Esophagus squamous epithelium (tissue), 5 donors: ENCODE measurements around the gene RBBP8NL. TPM values are rescaled to one million over a fixed set of nuclear protein-coding genes. Genes with fewer than 3 reads are reported as not detected.

Source experiments
- DNase-seq: peaks from one replicate; lab custom pipeline; 2025; lab: John Stamatoyannopoulos, UW
- H3K27ac ChIP-seq, 4 donors: fragments of 200-600 bp; sonication (generic); one replicate each; pipeline ENCODE4 v1.5.1; 2016 to 2019; ENCODE audit warnings: mild to moderate bottlenecking in 1 of 4
- H3K27me3 ChIP-seq, 4 donors: fragments of 200-600 bp; sonication (generic); 1 replicate in 3 of 4; 2 replicates in 1 of 4; pipeline versions ENCODE4 v1.5.1 to v1.6.0; 2017 to 2021; ENCODE audit warnings: antibody characterized with exemption in 1 of 4
- H3K36me3 ChIP-seq, 3 donors: fragments of 200-600 bp; sonication (generic); one replicate each; pipeline ENCODE4 v1.5.1; 2016 to 2019
- H3K4me1 ChIP-seq, 3 donors: fragments of 200-600 bp; sonication (generic); one replicate each; pipeline ENCODE4 v1.5.1; 2017 to 2019
- H3K4me3 ChIP-seq, 4 donors: fragments of 200-600 bp; sonication (generic); 1 replicate in 3 of 4; 2 replicates in 1 of 4; pipeline ENCODE4 v1.5.1; 2016 to 2019; ENCODE audit warnings: mild to moderate bottlenecking in 2 of 4, moderate library complexity in 1 of 4
- H3K9me3 ChIP-seq, 3 donors: fragments of 200-600 bp; sonication (generic); one replicate each; pipeline ENCODE4 v1.5.1; 2016 to 2019
- POLR2A ChIP-seq, 4 donors: fragments of 450-650 bp; IDR thresholded peaks; one replicate each; pipeline ENCODE4 v1.6.1; 2017; ENCODE audit warnings: antibody characterized with exemption in 4 of 4, mild to moderate bottlenecking in 4 of 4, moderate library complexity in 3 of 4
- WGBS, 2 donors: methylation state at CpG; one replicate each; pipeline ENCODE4 v1.1.5; 2018; 5-methylcytosine and 5-hydroxymethylcytosine counted together
- intact Hi-C: fragments of 100-400 bp; cut with DNase I; formaldehyde crosslinking; loops from one replicate; pipeline ENCODE4 v1.15.0; 2022
- total RNA-seq, 4 donors: library from RNA; depleted of rRNA; stranded (reverse); fragments of >200 nt; gene quantifications; one replicate each; pipeline ENCODE4 v1.1.0, GENCODE V29; 2016
- TF ChIP-seq, protein P1 (sequence below), 6 experiments: fragments of 450-650 bp in 4 of 6; fragments of 200-600 bp in 2 of 6; sonication (generic) in 2 of 6; IDR thresholded peaks; one replicate each; pipeline ENCODE4 v1.5.1; 2016 to 2019; ENCODE audit warnings: antibody characterized with exemption in 6 of 6, mild to moderate bottlenecking in 4 of 6, moderate library complexity in 4 of 6
- donor health status: DM: yes; HTN: yes; CAD: no.

Gene RBBP8NL
- total RNA-seq, 4 donors from 2014 or later = 1.1 to 6.2 (median 4.0) TPM

DNA sequence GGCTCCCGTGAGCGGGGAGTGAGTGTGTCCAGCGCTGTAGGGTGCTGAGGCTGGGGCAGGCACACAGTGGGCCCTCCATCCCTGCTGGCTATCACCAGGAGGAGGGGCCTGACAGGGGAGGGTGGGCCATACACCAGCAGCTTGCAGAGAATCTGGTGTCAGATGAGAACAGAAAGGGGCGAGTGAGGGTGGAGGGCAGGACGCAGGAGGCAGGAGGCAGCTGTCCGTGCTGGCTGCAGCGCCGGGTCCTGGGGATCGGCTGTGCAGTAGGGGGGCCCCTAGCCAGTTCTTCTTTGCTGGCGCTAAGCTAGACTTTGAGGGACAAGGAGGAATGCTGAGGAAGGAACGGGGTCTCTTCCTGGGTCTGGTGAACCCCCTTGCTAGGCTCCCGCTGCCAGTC, 18.7 kb downstream of the RBBP8NL start:
- Histone ChIP-seq H3K27ac (no peak overlapping the region), H3K9me3 (no peaks in the 10 kb centered on the region), H3K4me3 (no peak overlapping the region), H3K36me3 (no peaks in the 10 kb centered on the region), H3K27me3 (no peaks in the 10 kb centered on the region), H3K4me1 (peaks cover 31 to 46% (median 34%) of the 10 kb centered on the region in 3 donors)
- DNase-seq = no peak
- intact Hi-C loops = no loop called here
- 73 to 92% methylated on average over 8 to 12 of the region's 12 CpGs for WGBS, 2 donors
- TF ChIP-seq, protein P1, sequence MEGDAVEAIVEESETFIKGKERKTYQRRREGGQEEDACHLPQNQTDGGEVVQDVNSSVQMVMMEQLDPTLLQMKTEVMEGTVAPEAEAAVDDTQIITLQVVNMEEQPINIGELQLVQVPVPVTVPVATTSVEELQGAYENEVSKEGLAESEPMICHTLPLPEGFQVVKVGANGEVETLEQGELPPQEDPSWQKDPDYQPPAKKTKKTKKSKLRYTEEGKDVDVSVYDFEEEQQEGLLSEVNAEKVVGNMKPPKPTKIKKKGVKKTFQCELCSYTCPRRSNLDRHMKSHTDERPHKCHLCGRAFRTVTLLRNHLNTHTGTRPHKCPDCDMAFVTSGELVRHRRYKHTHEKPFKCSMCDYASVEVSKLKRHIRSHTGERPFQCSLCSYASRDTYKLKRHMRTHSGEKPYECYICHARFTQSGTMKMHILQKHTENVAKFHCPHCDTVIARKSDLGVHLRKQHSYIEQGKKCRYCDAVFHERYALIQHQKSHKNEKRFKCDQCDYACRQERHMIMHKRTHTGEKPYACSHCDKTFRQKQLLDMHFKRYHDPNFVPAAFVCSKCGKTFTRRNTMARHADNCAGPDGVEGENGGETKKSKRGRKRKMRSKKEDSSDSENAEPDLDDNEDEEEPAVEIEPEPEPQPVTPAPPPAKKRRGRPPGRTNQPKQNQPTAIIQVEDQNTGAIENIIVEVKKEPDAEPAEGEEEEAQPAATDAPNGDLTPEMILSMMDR (IDR thresholded peaks at IDR 0.05) = no peak
- no peak for TF ChIP-seq POLR2A (IDR thresholded peaks at IDR 0.05)

DNA sequence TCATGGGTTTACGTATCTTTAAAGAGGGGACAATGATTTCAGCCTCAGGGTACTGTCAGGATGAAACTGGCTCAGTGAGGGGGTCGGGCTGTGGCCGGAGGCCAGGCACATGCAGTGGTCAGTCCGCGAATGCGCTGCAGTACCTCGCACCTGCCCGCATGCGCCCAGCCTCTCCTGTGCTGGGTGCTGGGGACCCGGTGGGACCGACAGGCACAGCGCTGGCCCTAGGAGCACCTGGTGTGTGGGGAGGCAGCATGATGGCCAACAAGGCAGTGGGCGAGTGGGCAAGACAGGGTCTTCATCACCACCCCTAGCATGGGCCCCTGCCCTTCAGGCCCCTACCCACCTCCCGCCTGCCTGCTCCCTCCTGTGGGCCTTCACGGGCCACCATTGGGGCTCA, 19.3 kb downstream of the RBBP8NL start:
- Histone ChIP-seq H3K27ac (no peak overlapping the region), H3K4me3 (no peak overlapping the region), H3K36me3 (no peaks in the 10 kb centered on the region), H3K27me3 (no peaks in the 10 kb centered on the region), H3K4me1 (peaks cover 31 to 46% (median 34%) of the 10 kb centered on the region in 3 donors), H3K9me3 (no peaks in the 10 kb centered on the region)
- DNase-seq = no peak
- WGBS, 2 donors = 83 to 100% methylated on average over 1 to 6 of the region's 15 CpGs
- TF ChIP-seq, protein P1 (IDR thresholded peaks at IDR 0.05) = no peak
- no peak for TF ChIP-seq POLR2A (IDR thresholded peaks at IDR 0.05)
- intact Hi-C loops = no loop called here

DNA sequence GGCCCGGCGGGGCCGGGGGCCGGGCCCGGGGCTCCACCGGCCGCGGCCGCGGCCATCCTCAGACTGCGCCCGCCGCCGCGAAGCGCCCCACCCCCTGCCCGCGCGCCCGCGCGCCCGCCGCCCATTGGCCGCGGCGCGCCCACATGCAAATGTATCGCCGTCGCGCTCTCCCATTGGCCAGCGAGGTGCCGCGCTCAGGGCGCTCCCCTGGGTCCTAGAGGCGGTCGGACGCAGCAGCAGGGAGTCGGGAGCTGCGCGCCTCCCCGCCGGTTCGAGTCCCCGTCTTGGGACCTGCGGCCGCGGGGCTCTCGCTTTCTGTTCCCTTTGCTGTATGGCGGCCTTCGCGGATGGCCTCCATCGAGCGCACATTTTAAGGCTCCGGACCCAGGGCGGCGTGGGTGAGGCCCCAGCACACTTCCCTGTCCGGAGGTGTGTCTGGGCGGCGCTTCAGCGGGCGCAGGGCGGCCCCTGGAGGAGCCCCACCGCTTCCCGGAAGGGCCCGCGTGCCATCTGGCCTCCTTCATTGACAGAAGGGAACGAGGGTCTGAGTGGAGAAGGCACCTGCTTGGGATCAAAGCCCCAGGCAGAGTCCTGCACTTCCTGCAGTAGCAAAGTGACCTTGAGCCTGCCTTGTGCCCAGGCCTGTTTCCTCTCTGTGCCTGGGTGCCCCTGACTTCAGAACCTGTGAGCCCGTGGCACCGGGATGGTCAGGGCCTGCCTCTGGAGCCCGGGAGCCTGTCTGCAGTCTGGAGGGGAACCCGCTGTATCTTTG, 19.9 kb downstream of the RBBP8NL start, which contains the start of gene CABLES2:
CABLES2 (minus strand) TSS at position 65 of the 772 bp plus-strand sequence; CDS start at position 56, 9 bp downstream.
- no peak for TF ChIP-seq POLR2A (IDR thresholded peaks at IDR 0.05)
- TF ChIP-seq, protein P1 (IDR thresholded peaks at IDR 0.05) = peak in 5 of 6 experiments; percentile 17 to 56 (median 32)
- intact Hi-C loops = no loop called here
- WGBS, 2 donors = no CpG with 5 or more reads among the region's 73 CpGs

GRCh38 chr20:62406635-62407176, 20.6 kb downstream of the RBBP8NL start:
- TF ChIP-seq POLR2A (IDR thresholded peaks at IDR 0.05) = no peak
- TF ChIP-seq, protein P1 (IDR thresholded peaks at IDR 0.05) = no peak
- Histone ChIP-seq H3K27ac (peak overlapping the region; percentile 70 to 82 (median 72)), H3K9me3 (no peaks in the 10 kb centered on the region), H3K27me3 (no peaks in the 10 kb centered on the region), H3K4me1 (peaks cover 31 to 46% (median 34%) of the 10 kb centered on the region in 3 donors), H3K36me3 (peaks cover 0 to 12% (median 0%) of the 10 kb centered on the region in 3 donors), H3K4me3 (peak overlapping the region; percentile 52 to 86 (median 60))
- intact Hi-C loops = no loop called here
- no peak for DNase-seq
- WGBS, 2 donors = no CpG with 5 or more reads among the region's 42 CpGs

More for the DNA sequence above, 19.9 kb downstream of the RBBP8NL start, which contains the start of gene CABLES2:
- Histone ChIP-seq H3K27me3 (no peaks in the 10 kb centered on the region), H3K4me1 (peaks cover 31 to 46% (median 34%) of the 10 kb centered on the region in 3 donors), H3K36me3 (peaks cover 0 to 6% (median 0%) of the 10 kb centered on the region in 3 donors), H3K9me3 (no peaks in the 10 kb centered on the region), H3K4me3 (peak within 1 kb of the TSS; percentile 52 to 86 (median 60)), H3K27ac (peak within 1 kb of the TSS; percentile 70 to 82 (median 76))
- peak; percentile 72 for DNase-seq
